Measurements from ENCODE around the gene KCNIP3.
"Not testable (repeated sequence)": the region's sequence is repeated elsewhere in the genome, so short reads cannot be mapped to it uniquely, and the experiment has no call there.

The KCNIP3 gene

GRCh38 chr2:95403204-95403721, 106.1 kb downstream of the KCNIP3 start:
- DNase-seq (ENCODE audit: low read depth in 2 of 2) = not testable (repeated sequence)

GRCh38 chr2:95403824-95404223, 106.7 kb downstream of the KCNIP3 start:
- DNase-seq (ENCODE audit: low read depth in 2 of 2) = not testable (repeated sequence)

- DNase-seq (ENCODE audit: low read depth in 2 of 2) = not testable (repeated sequence)
Observed at GRCh38 chr2:95404676-95405075, 107.5 kb downstream of the KCNIP3 start.

- DNase-seq (ENCODE audit: low read depth in 2 of 2) = not testable (repeated sequence)
Observed at GRCh38 chr2:95411239-95411638, 114.1 kb downstream of the KCNIP3 start.

GRCh38 chr2:95414015-95414594, 117.0 kb downstream of the KCNIP3 start:
- peak; percentile 31 for DNase-seq (ENCODE audit: low read depth in 2 of 2)

GRCh38 chr2:95415138-95415537, 118.0 kb downstream of the KCNIP3 start:
- DNase-seq (ENCODE audit: low read depth in 2 of 2) = not testable (repeated sequence)

- DNase-seq (ENCODE audit: low read depth in 2 of 2) = not testable (repeated sequence)
Observed at GRCh38 chr2:95415561-95415960, 118.4 kb downstream of the KCNIP3 start.

GRCh38 chr2:95427196-95427867, 130.2 kb downstream of the KCNIP3 start:
- not testable (repeated sequence) for DNase-seq (ENCODE audit: low read depth in 2 of 2)

GRCh38 chr2:95429748-95430467, 132.8 kb downstream of the KCNIP3 start:
- DNase-seq (ENCODE audit: low read depth in 2 of 2) = not testable (repeated sequence)

GRCh38 chr2:95433373-95433772, 136.2 kb downstream of the KCNIP3 start:
- DNase-seq (ENCODE audit: low read depth in 2 of 2) = not testable (repeated sequence)

GRCh38 chr2:95433973-95434372, 136.8 kb downstream of the KCNIP3 start:
- DNase-seq (ENCODE audit: low read depth in 2 of 2) = not testable (repeated sequence)

GRCh38 chr2:95434507-95435076, 137.4 kb downstream of the KCNIP3 start:
- DNase-seq (ENCODE audit: low read depth in 2 of 2) = not testable (repeated sequence)

- not testable (repeated sequence) for DNase-seq (ENCODE audit: low read depth in 2 of 2)
Observed at GRCh38 chr2:95435162-95435871, 138.2 kb downstream of the KCNIP3 start.

Data from stimulated activated CD8-positive, alpha-beta memory T cell treated with anti-CD3 and anti-CD28 coated beads, Interleukin-15, amount 100 ng/mL, for 48 hours (primary cell).